ENCODE results near the gene PRDX1.
A peak's percentile ranks its signal among the peaks of the same experiment; 100 is the strongest.

Gene PRDX1

DNA sequence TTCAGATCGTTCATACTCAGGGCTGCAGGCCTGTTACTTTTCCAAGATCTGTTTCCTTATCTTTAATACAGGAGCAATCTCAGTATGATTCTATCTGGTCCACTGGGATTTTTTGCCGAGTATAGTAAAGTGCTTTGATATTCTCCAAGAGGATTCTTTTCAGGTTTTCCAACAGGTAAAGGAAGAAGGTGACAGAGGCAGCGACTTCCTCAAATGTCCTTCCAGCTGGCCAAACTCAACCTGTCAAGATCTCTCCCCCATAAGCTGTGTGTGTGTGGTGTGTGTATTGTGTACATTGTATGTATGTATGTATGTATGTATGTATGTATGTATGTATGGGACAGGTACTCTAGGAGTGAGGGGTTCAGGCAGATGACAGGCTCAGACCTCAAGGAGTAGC, 30.0 kb upstream of the PRDX1 start:
- ATAC-seq, result no peak
- TF ChIP-seq, protein P1, sequence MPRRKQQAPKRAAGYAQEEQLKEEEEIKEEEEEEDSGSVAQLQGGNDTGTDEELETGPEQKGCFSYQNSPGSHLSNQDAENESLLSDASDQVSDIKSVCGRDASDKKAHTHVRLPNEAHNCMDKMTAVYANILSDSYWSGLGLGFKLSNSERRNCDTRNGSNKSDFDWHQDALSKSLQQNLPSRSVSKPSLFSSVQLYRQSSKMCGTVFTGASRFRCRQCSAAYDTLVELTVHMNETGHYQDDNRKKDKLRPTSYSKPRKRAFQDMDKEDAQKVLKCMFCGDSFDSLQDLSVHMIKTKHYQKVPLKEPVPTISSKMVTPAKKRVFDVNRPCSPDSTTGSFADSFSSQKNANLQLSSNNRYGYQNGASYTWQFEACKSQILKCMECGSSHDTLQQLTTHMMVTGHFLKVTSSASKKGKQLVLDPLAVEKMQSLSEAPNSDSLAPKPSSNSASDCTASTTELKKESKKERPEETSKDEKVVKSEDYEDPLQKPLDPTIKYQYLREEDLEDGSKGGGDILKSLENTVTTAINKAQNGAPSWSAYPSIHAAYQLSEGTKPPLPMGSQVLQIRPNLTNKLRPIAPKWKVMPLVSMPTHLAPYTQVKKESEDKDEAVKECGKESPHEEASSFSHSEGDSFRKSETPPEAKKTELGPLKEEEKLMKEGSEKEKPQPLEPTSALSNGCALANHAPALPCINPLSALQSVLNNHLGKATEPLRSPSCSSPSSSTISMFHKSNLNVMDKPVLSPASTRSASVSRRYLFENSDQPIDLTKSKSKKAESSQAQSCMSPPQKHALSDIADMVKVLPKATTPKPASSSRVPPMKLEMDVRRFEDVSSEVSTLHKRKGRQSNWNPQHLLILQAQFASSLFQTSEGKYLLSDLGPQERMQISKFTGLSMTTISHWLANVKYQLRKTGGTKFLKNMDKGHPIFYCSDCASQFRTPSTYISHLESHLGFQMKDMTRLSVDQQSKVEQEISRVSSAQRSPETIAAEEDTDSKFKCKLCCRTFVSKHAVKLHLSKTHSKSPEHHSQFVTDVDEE (CRISPR knock-in tag; IDR thresholded peaks at IDR 0.05), result no peak
- no peak for TF ChIP-seq ZNF565 (CRISPR knock-in tag; conservative IDR thresholded peaks at IDR 0.05; ENCODE audit: low read depth)
- TF ChIP-seq ZFP3 (CRISPR knock-in tag; IDR thresholded peaks at IDR 0.05), result no peak
- no peak for TF ChIP-seq ZNF8 (CRISPR knock-in tag; IDR thresholded peaks at IDR 0.05)
- no peak for TF ChIP-seq TOX (CRISPR knock-in tag; IDR thresholded peaks at IDR 0.05; ENCODE audit: borderline replicate concordance)
- no peak for TF ChIP-seq ZFP30 (CRISPR knock-in tag; IDR thresholded peaks at IDR 0.05)
- TF ChIP-seq, protein P2, sequence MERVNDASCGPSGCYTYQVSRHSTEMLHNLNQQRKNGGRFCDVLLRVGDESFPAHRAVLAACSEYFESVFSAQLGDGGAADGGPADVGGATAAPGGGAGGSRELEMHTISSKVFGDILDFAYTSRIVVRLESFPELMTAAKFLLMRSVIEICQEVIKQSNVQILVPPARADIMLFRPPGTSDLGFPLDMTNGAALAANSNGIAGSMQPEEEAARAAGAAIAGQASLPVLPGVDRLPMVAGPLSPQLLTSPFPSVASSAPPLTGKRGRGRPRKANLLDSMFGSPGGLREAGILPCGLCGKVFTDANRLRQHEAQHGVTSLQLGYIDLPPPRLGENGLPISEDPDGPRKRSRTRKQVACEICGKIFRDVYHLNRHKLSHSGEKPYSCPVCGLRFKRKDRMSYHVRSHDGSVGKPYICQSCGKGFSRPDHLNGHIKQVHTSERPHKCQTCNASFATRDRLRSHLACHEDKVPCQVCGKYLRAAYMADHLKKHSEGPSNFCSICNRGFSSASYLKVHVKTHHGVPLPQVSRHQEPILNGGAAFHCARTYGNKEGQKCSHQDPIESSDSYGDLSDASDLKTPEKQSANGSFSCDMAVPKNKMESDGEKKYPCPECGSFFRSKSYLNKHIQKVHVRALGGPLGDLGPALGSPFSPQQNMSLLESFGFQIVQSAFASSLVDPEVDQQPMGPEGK (CRISPR knock-in tag; IDR thresholded peaks at IDR 0.05; ENCODE audit: borderline replicate concordance), result no peak
- no peak for TF ChIP-seq OSR1 (CRISPR knock-in tag; IDR thresholded peaks at IDR 0.05)
- no peak for TF ChIP-seq PPARA (CRISPR knock-in tag; IDR thresholded peaks at IDR 0.05; ENCODE audit: borderline replicate concordance)

DNA sequence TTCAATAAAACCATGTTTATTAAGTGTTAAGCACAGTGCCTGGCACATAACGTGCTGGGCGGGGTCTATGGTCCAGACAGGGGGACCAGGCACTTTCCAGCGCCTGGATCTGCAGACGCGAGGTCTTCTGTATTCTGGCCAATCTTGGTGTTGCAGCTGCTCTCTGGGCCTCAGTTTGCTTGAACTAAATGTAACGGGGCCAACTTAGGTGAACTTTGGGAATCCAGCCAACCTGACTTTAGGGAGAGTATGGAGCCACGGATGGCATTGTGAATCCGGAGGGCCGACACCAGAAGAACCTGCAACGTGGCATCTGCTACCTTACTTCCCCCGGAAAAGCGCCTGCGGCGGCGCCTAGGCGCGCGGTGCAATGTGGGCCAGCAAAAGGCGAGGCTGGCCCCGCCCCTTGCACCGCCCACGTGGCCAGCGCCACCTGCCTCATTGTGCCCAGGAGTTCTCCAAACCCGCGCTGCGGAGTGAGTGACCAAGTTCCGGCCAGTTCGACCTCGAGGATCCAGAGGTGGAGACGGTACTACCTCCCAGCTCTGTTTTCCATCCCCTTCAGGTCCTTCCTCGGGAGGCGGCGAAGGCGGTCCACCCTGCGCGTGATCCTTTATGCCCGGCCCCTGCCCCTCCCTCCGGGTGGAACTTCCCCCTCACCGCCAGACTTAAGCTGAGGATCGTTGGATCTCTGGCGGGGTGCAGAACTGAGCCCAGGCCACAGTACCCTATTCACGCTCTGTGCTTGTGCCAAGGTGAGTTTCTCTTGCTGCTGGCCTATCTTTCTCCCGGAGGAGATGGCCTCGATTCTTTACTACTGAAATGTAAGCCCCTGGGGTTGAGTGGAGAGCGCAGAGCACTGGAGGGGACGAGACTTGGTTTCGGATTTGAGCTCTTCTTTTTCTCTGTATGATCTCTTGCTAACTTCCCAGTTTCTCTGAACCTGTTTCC, 29.0 kb upstream of the PRDX1 start, which contains the start of gene AKR1A1:
TSS of gene AKR1A1 (plus strand) at position 426 of the 951 bp plus-strand sequence. CDS start 10,969 bp downstream, outside the sequence.
- peak; percentile 97 for ATAC-seq
- TF ChIP-seq ZFP3 (CRISPR knock-in tag; IDR thresholded peaks at IDR 0.05) (peak; percentile 43; the same call in 1 of the 2 replicates), GLIS3 (CRISPR knock-in tag; IDR thresholded peaks at IDR 0.05) (no peak), TCF4 (CRISPR knock-in tag; IDR thresholded peaks at IDR 0.05; ENCODE audit: borderline replicate concordance) (0 out of 2 replicates have a peak, but pooled peaks have one; percentile 30), CSDC2 (CRISPR knock-in tag; IDR thresholded peaks at IDR 0.05) (peak; percentile 89; the same call in 1 of the 2 replicates), TOX (CRISPR knock-in tag; IDR thresholded peaks at IDR 0.05; ENCODE audit: borderline replicate concordance) (no peak), ZNF70 (CRISPR knock-in tag; IDR thresholded peaks at IDR 0.05) (0 out of 2 replicates have a peak, but pooled peaks have one; percentile 4), ARNTL (CRISPR knock-in tag; IDR thresholded peaks at IDR 0.05; ENCODE audit: borderline replicate concordance, low read depth) (no peak), OSR1 (CRISPR knock-in tag; IDR thresholded peaks at IDR 0.05) (no peak), ISL1 (CRISPR knock-in tag; IDR thresholded peaks at IDR 0.05) (no peak), ESRRG (CRISPR knock-in tag; IDR thresholded peaks at IDR 0.05) (no peak)
- TF ChIP-seq, protein P3, sequence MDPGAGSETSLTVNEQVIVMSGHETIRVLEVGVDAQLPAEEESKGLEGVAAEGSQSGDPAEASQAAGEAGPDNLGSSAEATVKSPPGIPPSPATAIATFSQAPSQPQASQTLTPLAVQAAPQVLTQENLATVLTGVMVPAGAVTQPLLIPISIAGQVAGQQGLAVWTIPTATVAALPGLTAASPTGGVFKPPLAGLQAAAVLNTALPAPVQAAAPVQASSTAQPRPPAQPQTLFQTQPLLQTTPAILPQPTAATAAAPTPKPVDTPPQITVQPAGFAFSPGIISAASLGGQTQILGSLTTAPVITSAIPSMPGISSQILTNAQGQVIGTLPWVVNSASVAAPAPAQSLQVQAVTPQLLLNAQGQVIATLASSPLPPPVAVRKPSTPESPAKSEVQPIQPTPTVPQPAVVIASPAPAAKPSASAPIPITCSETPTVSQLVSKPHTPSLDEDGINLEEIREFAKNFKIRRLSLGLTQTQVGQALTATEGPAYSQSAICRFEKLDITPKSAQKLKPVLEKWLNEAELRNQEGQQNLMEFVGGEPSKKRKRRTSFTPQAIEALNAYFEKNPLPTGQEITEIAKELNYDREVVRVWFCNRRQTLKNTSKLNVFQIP (CRISPR knock-in tag; IDR thresholded peaks at IDR 0.05; ENCODE audit: borderline replicate concordance, low read depth), result 0 out of 2 replicates have a peak, but pooled peaks have one; percentile 16
- TF ChIP-seq, protein P4, sequence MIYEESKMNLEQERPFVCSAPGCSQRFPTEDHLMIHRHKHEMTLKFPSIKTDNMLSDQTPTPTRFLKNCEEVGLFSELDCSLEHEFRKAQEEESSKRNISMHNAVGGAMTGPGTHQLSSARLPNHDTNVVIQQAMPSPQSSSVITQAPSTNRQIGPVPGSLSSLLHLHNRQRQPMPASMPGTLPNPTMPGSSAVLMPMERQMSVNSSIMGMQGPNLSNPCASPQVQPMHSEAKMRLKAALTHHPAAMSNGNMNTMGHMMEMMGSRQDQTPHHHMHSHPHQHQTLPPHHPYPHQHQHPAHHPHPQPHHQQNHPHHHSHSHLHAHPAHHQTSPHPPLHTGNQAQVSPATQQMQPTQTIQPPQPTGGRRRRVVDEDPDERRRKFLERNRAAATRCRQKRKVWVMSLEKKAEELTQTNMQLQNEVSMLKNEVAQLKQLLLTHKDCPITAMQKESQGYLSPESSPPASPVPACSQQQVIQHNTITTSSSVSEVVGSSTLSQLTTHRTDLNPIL (CRISPR knock-in tag; IDR thresholded peaks at IDR 0.05; ENCODE audit: low read depth), result no peak
- TF ChIP-seq, protein P1 (CRISPR knock-in tag; IDR thresholded peaks at IDR 0.05), result peak; percentile 50; the same call in 1 of the 2 replicates
- TF ChIP-seq, protein P5, sequence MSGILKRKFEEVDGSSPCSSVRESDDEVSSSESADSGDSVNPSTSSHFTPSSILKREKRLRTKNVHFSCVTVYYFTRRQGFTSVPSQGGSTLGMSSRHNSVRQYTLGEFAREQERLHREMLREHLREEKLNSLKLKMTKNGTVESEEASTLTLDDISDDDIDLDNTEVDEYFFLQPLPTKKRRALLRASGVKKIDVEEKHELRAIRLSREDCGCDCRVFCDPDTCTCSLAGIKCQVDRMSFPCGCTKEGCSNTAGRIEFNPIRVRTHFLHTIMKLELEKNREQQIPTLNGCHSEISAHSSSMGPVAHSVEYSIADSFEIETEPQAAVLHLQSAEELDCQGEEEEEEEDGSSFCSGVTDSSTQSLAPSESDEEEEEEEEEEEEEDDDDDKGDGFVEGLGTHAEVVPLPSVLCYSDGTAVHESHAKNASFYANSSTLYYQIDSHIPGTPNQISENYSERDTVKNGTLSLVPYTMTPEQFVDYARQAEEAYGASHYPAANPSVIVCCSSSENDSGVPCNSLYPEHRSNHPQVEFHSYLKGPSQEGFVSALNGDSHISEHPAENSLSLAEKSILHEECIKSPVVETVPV (CRISPR knock-in tag; IDR thresholded peaks at IDR 0.05), result no peak; the same call in 1 of the 2 replicates
